Measurements from ENCODE around the gene NSUN6. TPM values are rescaled to one million over a fixed set of nuclear protein-coding genes. Genes with fewer than 3 reads are reported as not detected.

The NSUN6 gene
- total and polyA plus RNA-seq, 10 of the 15 experiments (the other 5 are each of a cell fraction or from before 2014, with no cell fraction given), result 10.2 to 25.0 (median 15.6) TPM

- no peaks in the 10 kb centered on the region for H3K36me3 ChIP-seq (ENCODE audit: control insufficient read depth in 2 of 2, insufficient read depth in 2 of 2, low read length in 1 of 2)
- H3K27ac ChIP-seq (ENCODE audit: control insufficient read depth, insufficient read depth), result peak overlapping the region; percentile 63
- H3K9me3 ChIP-seq (replicated peaks; ENCODE audit: control insufficient read depth, insufficient read depth, low read length), result no peaks in the 10 kb centered on the region
- ChIA-PET POLR2A (interaction anchor here (1.2 to 1.3 kb wide), 2 partner anchors 9 to 11 kb away, joined by 3 to 6 read pairs; partner anchors contain the start of gene ARL5B), CTCF (no interaction called here), RAD21 (ENCODE audit: unreplicated experiment) (interaction anchor here (2.8 kb wide), 1 partner anchor 8 kb away, joined by 11 read pairs; the partner anchor contains the start of gene ARL5B), SMC1A (ENCODE audit: uncharacterized antibody, unreplicated experiment) (interaction anchor here (0.8 to 1.2 kb wide), 3 partner anchors 9 to 232 kb away, joined by 3 to 4 read pairs (median 4); partner anchors contain the start of gene ARL5B)
- no peak for DNase-seq (ENCODE audit: low read depth, low spot score)
- ATAC-seq, result peak; percentile 7; the same call in 1 of the 3 replicates
- no peak for TF ChIP-seq FOXK2 (IDR thresholded peaks at IDR 0.05)
- H3K4me1 ChIP-seq (ENCODE audit: control insufficient read depth, insufficient read depth, low read length), result no peaks in the 10 kb centered on the region
- H3K4me2 ChIP-seq (ENCODE audit: control insufficient read depth, insufficient read depth), result peak overlapping the region; percentile 76
- peak overlapping the region; percentile 85 for H3K9ac ChIP-seq (ENCODE audit: control insufficient read depth, insufficient read depth, low read length)
- BruUV-seq (replicated peaks), result no TSS peak
- WGBS (ENCODE audit: insufficient coverage, insufficient replicate concordance, low lambda C conversion rate, missing lambda C conversion rate), result under 1% methylated on average over 6 of the region's 6 CpGs
- peaks cover 38% of the 10 kb centered on the region for H3K79me2 ChIP-seq (ENCODE audit: control insufficient read depth, insufficient read depth, low read length)
- no peaks in the 10 kb centered on the region for H3K27me3 ChIP-seq (replicated peaks in 1 of 2; ENCODE audit: control insufficient read depth in 2 of 2, insufficient read depth in 2 of 2, low read length in 1 of 2)
- H4K20me1 ChIP-seq (ENCODE audit: control insufficient read depth, insufficient read depth), result no peaks in the 10 kb centered on the region
- in situ Hi-C loops (cut with MboI) (loop anchor here (10.0 to 25.0 kb wide), 3 partner anchors 996 to 1838 kb away; partner anchors contain the start of genes RSU1 and TRDMT1), intact Hi-C loops (cut with micrococcal nuclease; ENCODE audit: unreplicated experiment) (loop anchor here (10.0 kb wide), 1 partner anchor 966 kb away; no protein-coding TSS in a partner anchor)
- H2AFZ ChIP-seq (ENCODE audit: control insufficient read depth, low read depth, low read length), result peak overlapping the region; percentile 93
- peak overlapping the region; percentile 91 for H3K4me3 ChIP-seq
- peak; percentile 35 for FAIRE-seq
These were observed 886 bp downstream of the NSUN6 start for GRCh38 chr10:18650404-18650997.

GRCh38 chr10:18649364-18649959 lies 1.9 kb downstream of the NSUN6 start:
- ChIA-PET POLR2A (interaction anchor here (1.3 to 2.7 kb wide), 2 partner anchors 9 to 12 kb away, joined by 3 to 21 read pairs; partner anchors contain the start of gene ARL5B), SMC1A (ENCODE audit: uncharacterized antibody, unreplicated experiment) (interaction anchor here (0.9 to 2.8 kb wide), 5 partner anchors 9 to 231 kb away, joined by 3 to 17 read pairs (median 3); partner anchors contain the start of gene ARL5B), RAD21 (ENCODE audit: unreplicated experiment) (interaction anchor here (1.0 to 2.8 kb wide), 5 partner anchors 9 to 251 kb away, joined by 3 to 11 read pairs (median 4); partner anchors contain the start of gene ARL5B), CTCF (interaction anchor here (0.6 to 1.9 kb wide), 2 partner anchors 114 to 177 kb away, joined by 3 to 4 read pairs; no protein-coding TSS in a partner anchor)
- peaks cover 38% of the 10 kb centered on the region for H3K79me2 ChIP-seq (ENCODE audit: control insufficient read depth, insufficient read depth, low read length)
- H3K4me3 ChIP-seq, result peak overlapping the region; percentile 91
- ATAC-seq (peak; percentile 18), DNase-seq (ENCODE audit: low read depth, low spot score) (no peak), FAIRE-seq (no peak)
- H3K4me1 ChIP-seq (ENCODE audit: control insufficient read depth, insufficient read depth, low read length), result no peaks in the 10 kb centered on the region
- H3K27me3 ChIP-seq (replicated peaks in 1 of 2; ENCODE audit: control insufficient read depth in 2 of 2, insufficient read depth in 2 of 2, low read length in 1 of 2), result no peaks in the 10 kb centered on the region
- no peaks in the 10 kb centered on the region for H3K9me3 ChIP-seq (replicated peaks; ENCODE audit: control insufficient read depth, insufficient read depth, low read length)
- WGBS (ENCODE audit: insufficient coverage, insufficient replicate concordance, low lambda C conversion rate, missing lambda C conversion rate), result 68% methylated on average over 7 of the region's 7 CpGs
- H3K27ac ChIP-seq (ENCODE audit: control insufficient read depth, insufficient read depth), result peak overlapping the region; percentile 63; the same call in 1 of the 2 replicates
- no TSS peak for BruUV-seq (replicated peaks)
- peak overlapping the region; percentile 47 for H2AFZ ChIP-seq (ENCODE audit: control insufficient read depth, low read depth, low read length)
- H3K9ac ChIP-seq (ENCODE audit: control insufficient read depth, insufficient read depth, low read length), result peak overlapping the region; percentile 85
- intact Hi-C loops (cut with micrococcal nuclease; ENCODE audit: unreplicated experiment), result no loop called here
- in situ Hi-C loops (cut with MboI), result no loop called here
- H3K4me2 ChIP-seq (ENCODE audit: control insufficient read depth, insufficient read depth), result peak overlapping the region; percentile 76
- no peaks in the 10 kb centered on the region for H3K36me3 ChIP-seq (ENCODE audit: control insufficient read depth in 2 of 2, insufficient read depth in 2 of 2, low read length in 1 of 2)
- no peaks in the 10 kb centered on the region for H4K20me1 ChIP-seq (ENCODE audit: control insufficient read depth, insufficient read depth)
- TF ChIP-seq SMC3 (IDR thresholded peaks at IDR 0.05; ENCODE audit: borderline replicate concordance, low read length) (no peak), NFXL1 (IDR thresholded peaks at IDR 0.05; ENCODE audit: borderline replicate concordance) (no peak), ATF7 (IDR thresholded peaks at IDR 0.05; ENCODE audit: low read depth) (no peak), SREBF2 (IDR thresholded peaks at IDR 0.05; ENCODE audit: low read length) (no peak), CBX3 (IDR thresholded peaks at IDR 0.05; ENCODE audit: borderline replicate concordance, low read depth) (no peak), IRF5 (IDR thresholded peaks at IDR 0.05; ENCODE audit: borderline replicate concordance) (no peak), SIX5 (IDR thresholded peaks at IDR 0.05; ENCODE audit: low read depth, low read length, severe bottlenecking) (no peak), RELB (IDR thresholded peaks at IDR 0.05; ENCODE audit: low read depth) (no peak), SMARCA5 (IDR thresholded peaks at IDR 0.05) (no peak), MYC (IDR thresholded peaks at IDR 0.05; ENCODE audit: insufficient read depth, insufficient read length, insufficient replicate concordance, low read length, severe bottlenecking) (no peak), TCF7 (IDR thresholded peaks at IDR 0.05; ENCODE audit: borderline replicate concordance) (no peak), GABPA (IDR thresholded peaks at IDR 0.05; ENCODE audit: low read depth) (no peak)

Data from GM12878 (cell line).